Neural crest cell (in vitro differentiated cells): Measurements from ENCODE around the gene MTARC2. TPM values are rescaled to one million over a fixed set of nuclear protein-coding genes. Genes with fewer than 3 reads are reported as not detected.
"Not testable (repeated sequence)": the region's sequence is repeated elsewhere in the genome, so short reads cannot be mapped to it uniquely, and the experiment has no call there.

Source experiments
- DNase-seq: peaks from one replicate; pipeline ENCODE4 v3.0.0; 2021; ENCODE audit warnings: low read depth, mixed read lengths, low spot score
- H3K27ac Mint-ChIP-seq: one replicate; pipeline ENCODE4 v1.8.0; 2021; ENCODE audit warnings: mild to moderate bottlenecking, mixed read lengths; ENCODE audit not compliant: unreplicated experiment
- H3K27me3 Mint-ChIP-seq: 2 replicates; pipeline ENCODE4 v1.8.0; 2021; ENCODE audit warnings: low read depth, mild to moderate bottlenecking, mixed read lengths
- H3K36me3 Mint-ChIP-seq: 2 replicates; pipeline ENCODE4 v1.8.0; 2021; ENCODE audit warnings: low read depth, mild to moderate bottlenecking, mixed read lengths
- H3K4me1 Mint-ChIP-seq: 2 replicates; pipeline ENCODE4 v1.8.0; 2021; ENCODE audit warnings: mixed read lengths
- H3K4me3 Mint-ChIP-seq: one replicate; pipeline ENCODE4 v1.8.0; 2021; ENCODE audit warnings: mild to moderate bottlenecking, mixed read lengths
- H3K9me3 Mint-ChIP-seq: 2 replicates; pipeline ENCODE4 v1.8.0; 2021; ENCODE audit warnings: mixed read lengths
- CTCF ChIP-seq: fragments of 200-600 bp; sonication (generic); conservative IDR thresholded peaks from 2 replicates; pipeline ENCODE4 v1.5.0; 2021; ENCODE audit warnings: antibody characterized with exemption, mild to moderate bottlenecking
- total RNA-seq: library from RNA; stranded (reverse); gene quantifications from 2 replicates; pipeline ENCODE4 v1.2.1, GENCODE V29; 2021

The MTARC2 gene
- total RNA-seq, 1 donor from 2014 or later, result 4.1 TPM

- no peak overlapping the region for H3K4me3 Mint-ChIP-seq
- no peak for DNase-seq
- H3K27ac Mint-ChIP-seq, result no peak overlapping the region
- peaks cover 3% of the 10 kb centered on the region for H3K9me3 Mint-ChIP-seq
- peaks cover 2% of the 10 kb centered on the region for H3K36me3 Mint-ChIP-seq
- H3K4me1 Mint-ChIP-seq, result no peaks in the 10 kb centered on the region
- H3K27me3 Mint-ChIP-seq, result peaks cover 10% of the 10 kb centered on the region
- no peak for TF ChIP-seq CTCF
These were observed 15.5 kb upstream of the MTARC2 start for GRCh38 chr1:220732621-220733020.

GRCh38 chr1:220733086-220733601, 15.0 kb upstream of the MTARC2 start:
- peaks cover 3% of the 10 kb centered on the region for H3K9me3 Mint-ChIP-seq
- no peak overlapping the region for H3K4me3 Mint-ChIP-seq
- no peak overlapping the region for H3K27ac Mint-ChIP-seq
- no peaks in the 10 kb centered on the region for H3K4me1 Mint-ChIP-seq
- DNase-seq, result peak; percentile 88
- TF ChIP-seq CTCF, result peak; percentile 82
- H3K27me3 Mint-ChIP-seq, result peaks cover 15% of the 10 kb centered on the region
- peaks cover 2% of the 10 kb centered on the region for H3K36me3 Mint-ChIP-seq

- Mint-ChIP-seq H3K4me1 (no peaks in the 10 kb centered on the region), H3K4me3 (no peak overlapping the region), H3K9me3 (peaks cover 3% of the 10 kb centered on the region), H3K27me3 (peaks cover 16% of the 10 kb centered on the region), H3K36me3 (peaks cover 2% of the 10 kb centered on the region), H3K27ac (peak overlapping the region; percentile 39)
- TF ChIP-seq CTCF, result no peak
- DNase-seq, result no peak
These were observed 13.4 kb upstream of the MTARC2 start for GRCh38 chr1:220734571-220735326.

GRCh38 chr1:220736283-220736682, 11.8 kb upstream of the MTARC2 start:
- not testable (repeated sequence) for DNase-seq, H3K4me3 Mint-ChIP-seq, H3K36me3 Mint-ChIP-seq, H3K4me1 Mint-ChIP-seq, H3K27ac Mint-ChIP-seq, H3K9me3 Mint-ChIP-seq
- H3K27me3 Mint-ChIP-seq, result peaks cover 17% of the 10 kb centered on the region

GRCh38 chr1:220741349-220741748, 6.8 kb upstream of the MTARC2 start:
- Mint-ChIP-seq H3K4me1 (no peaks in the 10 kb centered on the region), H3K9me3 (no peaks in the 10 kb centered on the region), H3K27me3 (peaks cover 23% of the 10 kb centered on the region), H3K4me3 (no peak overlapping the region), H3K36me3 (no peaks in the 10 kb centered on the region), H3K27ac (no peak overlapping the region)
- DNase-seq, result no peak
- no peak for TF ChIP-seq CTCF

GRCh38 chr1:220741825-220742224, 6.3 kb upstream of the MTARC2 start:
- DNase-seq, result no peak
- Mint-ChIP-seq H3K27me3 (peaks cover 25% of the 10 kb centered on the region), H3K36me3 (no peaks in the 10 kb centered on the region), H3K9me3 (no peaks in the 10 kb centered on the region), H3K4me3 (no peak overlapping the region), H3K27ac (no peak overlapping the region), H3K4me1 (no peaks in the 10 kb centered on the region)
- no peak for TF ChIP-seq CTCF
